CMK (cell line): ENCODE measurements around the gene MAPK12.

Experiments
- DNase-seq: peaks from one replicate; pipeline ENCODE4 v3.0.0-alpha.2; 2010; ENCODE audit warnings: low read depth

MAPK12 gene

GRCh38 chr22:50261615-50262459 is at the start of gene MAPK12:
MAPK12 (minus strand) TSS chr22:50261683; CDS start chr22:50261509, 174 bp downstream.
- no peak for DNase-seq

- DNase-seq, result no peak
These were observed 49.5 kb upstream of the MAPK12 start for GRCh38 chr22:50310949-50311444.

GRCh38 chr22:50310031-50310722 is 48.7 kb upstream of the MAPK12 start:
- no peak for DNase-seq

GRCh38 chr22:50309601-50309991 is 48.1 kb upstream of the MAPK12 start:
- DNase-seq, result no peak

GRCh38 chr22:50308986-50309600 is 47.6 kb upstream of the MAPK12 start:
- DNase-seq, result peak; percentile 76

- DNase-seq, result peak; percentile 94
These were observed 47.1 kb upstream of the MAPK12 start for GRCh38 chr22:50308597-50308935.

- DNase-seq, result peak; percentile 66
These were observed 46.6 kb upstream of the MAPK12 start for GRCh38 chr22:50307890-50308596.

GRCh38 chr22:50306753-50307749 is 45.6 kb upstream of the MAPK12 start, which contains the start of gene PLXNB2:
PLXNB2 (minus strand) TSS chr22:50307646; CDS start chr22:50290584, 17,062 bp downstream.
- DNase-seq, result peak; percentile 81

- DNase-seq, result peak; percentile 64
These were observed 44.6 kb upstream of the MAPK12 start for GRCh38 chr22:50305923-50306566.

- no peak for DNase-seq
These were observed 44.0 kb upstream of the MAPK12 start for GRCh38 chr22:50305393-50305922.

GRCh38 chr22:50304528-50305392 is 43.3 kb upstream of the MAPK12 start:
- DNase-seq, result no peak

- no peak for DNase-seq
These were observed 42.5 kb upstream of the MAPK12 start for GRCh38 chr22:50303848-50304527.

- DNase-seq, result no peak
These were observed 42.0 kb upstream of the MAPK12 start for GRCh38 chr22:50303515-50303847.

GRCh38 chr22:50302564-50302963 is 41.1 kb upstream of the MAPK12 start:
- no peak for DNase-seq

GRCh38 chr22:50302041-50302541 is 40.6 kb upstream of the MAPK12 start:
- DNase-seq, result no peak

- no peak for DNase-seq
These were observed 40.1 kb upstream of the MAPK12 start for GRCh38 chr22:50301581-50301991.

GRCh38 chr22:50300620-50301257 is 39.3 kb upstream of the MAPK12 start:
- DNase-seq, result no peak
